ENCODE measurements around the gene NEURL1.

DNA sequence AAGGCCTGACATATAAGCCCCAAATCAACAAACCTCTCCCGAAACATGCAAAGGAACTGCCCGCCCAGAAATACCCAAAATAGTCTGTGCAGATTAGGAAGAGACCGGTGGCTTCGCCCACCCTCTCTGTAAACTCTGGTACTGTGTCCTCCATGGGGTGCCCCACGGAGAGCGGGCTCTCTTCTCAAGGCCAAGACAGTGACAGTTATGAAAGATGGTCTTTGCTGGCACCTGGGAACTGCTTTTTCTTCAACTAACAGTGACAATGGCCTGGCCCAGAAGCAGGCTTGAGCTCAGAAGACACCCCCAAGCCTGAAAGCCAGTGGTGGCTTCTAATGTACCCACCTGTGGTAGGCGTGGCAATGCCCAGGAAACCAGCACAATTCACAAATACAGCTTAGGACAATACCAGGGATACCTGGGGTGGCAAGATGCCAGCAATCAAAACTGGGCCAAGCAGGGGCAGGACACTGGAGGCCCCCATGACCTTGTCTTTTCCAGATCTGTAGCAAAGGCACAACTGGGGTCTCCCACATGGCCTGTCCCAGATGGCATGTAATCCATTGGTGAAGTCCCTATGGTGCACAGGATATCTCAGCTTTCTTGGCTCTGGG, 107.6 kb downstream of the NEURL1 start:
- no peak for TF ChIP-seq POLR2A (IDR thresholded peaks at IDR 0.05; ENCODE audit: low read depth)
- TF ChIP-seq, protein P1, sequence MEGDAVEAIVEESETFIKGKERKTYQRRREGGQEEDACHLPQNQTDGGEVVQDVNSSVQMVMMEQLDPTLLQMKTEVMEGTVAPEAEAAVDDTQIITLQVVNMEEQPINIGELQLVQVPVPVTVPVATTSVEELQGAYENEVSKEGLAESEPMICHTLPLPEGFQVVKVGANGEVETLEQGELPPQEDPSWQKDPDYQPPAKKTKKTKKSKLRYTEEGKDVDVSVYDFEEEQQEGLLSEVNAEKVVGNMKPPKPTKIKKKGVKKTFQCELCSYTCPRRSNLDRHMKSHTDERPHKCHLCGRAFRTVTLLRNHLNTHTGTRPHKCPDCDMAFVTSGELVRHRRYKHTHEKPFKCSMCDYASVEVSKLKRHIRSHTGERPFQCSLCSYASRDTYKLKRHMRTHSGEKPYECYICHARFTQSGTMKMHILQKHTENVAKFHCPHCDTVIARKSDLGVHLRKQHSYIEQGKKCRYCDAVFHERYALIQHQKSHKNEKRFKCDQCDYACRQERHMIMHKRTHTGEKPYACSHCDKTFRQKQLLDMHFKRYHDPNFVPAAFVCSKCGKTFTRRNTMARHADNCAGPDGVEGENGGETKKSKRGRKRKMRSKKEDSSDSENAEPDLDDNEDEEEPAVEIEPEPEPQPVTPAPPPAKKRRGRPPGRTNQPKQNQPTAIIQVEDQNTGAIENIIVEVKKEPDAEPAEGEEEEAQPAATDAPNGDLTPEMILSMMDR (IDR thresholded peaks at IDR 0.05): no peak
- no peak for TF ChIP-seq EP300 (IDR thresholded peaks at IDR 0.05)
- no peak for TF ChIP-seq POLR2AphosphoS5 (IDR thresholded peaks at IDR 0.05)

All from esophagus muscularis mucosa (tissue), 4 donors.